ENCODE data around the gene WASHC2A.
"Not testable (repeated sequence)": the region's sequence is repeated elsewhere in the genome, so short reads cannot be mapped to it uniquely, and the experiment has no call there.

GRCh38 chr10:50020451-50021024 lies 47.2 kb upstream of the WASHC2A start:
- TF ChIP-seq POLR2AphosphoS5 (IDR thresholded peaks at IDR 0.05; ENCODE audit: low read depth, low read length); SIN3A (IDR thresholded peaks at IDR 0.05; ENCODE audit: borderline replicate concordance, insufficient read depth, low read depth, low read length): not testable (repeated sequence)
- TF ChIP-seq, protein P1, sequence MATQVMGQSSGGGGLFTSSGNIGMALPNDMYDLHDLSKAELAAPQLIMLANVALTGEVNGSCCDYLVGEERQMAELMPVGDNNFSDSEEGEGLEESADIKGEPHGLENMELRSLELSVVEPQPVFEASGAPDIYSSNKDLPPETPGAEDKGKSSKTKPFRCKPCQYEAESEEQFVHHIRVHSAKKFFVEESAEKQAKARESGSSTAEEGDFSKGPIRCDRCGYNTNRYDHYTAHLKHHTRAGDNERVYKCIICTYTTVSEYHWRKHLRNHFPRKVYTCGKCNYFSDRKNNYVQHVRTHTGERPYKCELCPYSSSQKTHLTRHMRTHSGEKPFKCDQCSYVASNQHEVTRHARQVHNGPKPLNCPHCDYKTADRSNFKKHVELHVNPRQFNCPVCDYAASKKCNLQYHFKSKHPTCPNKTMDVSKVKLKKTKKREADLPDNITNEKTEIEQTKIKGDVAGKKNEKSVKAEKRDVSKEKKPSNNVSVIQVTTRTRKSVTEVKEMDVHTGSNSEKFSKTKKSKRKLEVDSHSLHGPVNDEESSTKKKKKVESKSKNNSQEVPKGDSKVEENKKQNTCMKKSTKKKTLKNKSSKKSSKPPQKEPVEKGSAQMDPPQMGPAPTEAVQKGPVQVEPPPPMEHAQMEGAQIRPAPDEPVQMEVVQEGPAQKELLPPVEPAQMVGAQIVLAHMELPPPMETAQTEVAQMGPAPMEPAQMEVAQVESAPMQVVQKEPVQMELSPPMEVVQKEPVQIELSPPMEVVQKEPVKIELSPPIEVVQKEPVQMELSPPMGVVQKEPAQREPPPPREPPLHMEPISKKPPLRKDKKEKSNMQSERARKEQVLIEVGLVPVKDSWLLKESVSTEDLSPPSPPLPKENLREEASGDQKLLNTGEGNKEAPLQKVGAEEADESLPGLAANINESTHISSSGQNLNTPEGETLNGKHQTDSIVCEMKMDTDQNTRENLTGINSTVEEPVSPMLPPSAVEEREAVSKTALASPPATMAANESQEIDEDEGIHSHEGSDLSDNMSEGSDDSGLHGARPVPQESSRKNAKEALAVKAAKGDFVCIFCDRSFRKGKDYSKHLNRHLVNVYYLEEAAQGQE (IDR thresholded peaks at IDR 0.05; ENCODE audit: insufficient read depth in 1 of 2, low read depth in 2 of 2, low read length in 1 of 2), result not testable (repeated sequence)
- TF ChIP-seq, protein P2, sequence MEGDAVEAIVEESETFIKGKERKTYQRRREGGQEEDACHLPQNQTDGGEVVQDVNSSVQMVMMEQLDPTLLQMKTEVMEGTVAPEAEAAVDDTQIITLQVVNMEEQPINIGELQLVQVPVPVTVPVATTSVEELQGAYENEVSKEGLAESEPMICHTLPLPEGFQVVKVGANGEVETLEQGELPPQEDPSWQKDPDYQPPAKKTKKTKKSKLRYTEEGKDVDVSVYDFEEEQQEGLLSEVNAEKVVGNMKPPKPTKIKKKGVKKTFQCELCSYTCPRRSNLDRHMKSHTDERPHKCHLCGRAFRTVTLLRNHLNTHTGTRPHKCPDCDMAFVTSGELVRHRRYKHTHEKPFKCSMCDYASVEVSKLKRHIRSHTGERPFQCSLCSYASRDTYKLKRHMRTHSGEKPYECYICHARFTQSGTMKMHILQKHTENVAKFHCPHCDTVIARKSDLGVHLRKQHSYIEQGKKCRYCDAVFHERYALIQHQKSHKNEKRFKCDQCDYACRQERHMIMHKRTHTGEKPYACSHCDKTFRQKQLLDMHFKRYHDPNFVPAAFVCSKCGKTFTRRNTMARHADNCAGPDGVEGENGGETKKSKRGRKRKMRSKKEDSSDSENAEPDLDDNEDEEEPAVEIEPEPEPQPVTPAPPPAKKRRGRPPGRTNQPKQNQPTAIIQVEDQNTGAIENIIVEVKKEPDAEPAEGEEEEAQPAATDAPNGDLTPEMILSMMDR (IDR thresholded peaks at IDR 0.05), result not testable (repeated sequence)
